Ammon's horn (tissue), 1 donor: ENCODE results near the gene TGIF2LX.
A peak's percentile ranks its signal among the peaks of the same experiment; 100 is the strongest.
"Not testable (repeated sequence)": the region's sequence is repeated elsewhere in the genome, so short reads cannot be mapped to it uniquely, and the experiment has no call there.

Experiments used
- DNase-seq: peaks from one replicate; pipeline ENCODE4 v3.0.0-alpha.2; 2016; ENCODE audit warnings: low spot score

The TGIF2LX gene

DNA sequence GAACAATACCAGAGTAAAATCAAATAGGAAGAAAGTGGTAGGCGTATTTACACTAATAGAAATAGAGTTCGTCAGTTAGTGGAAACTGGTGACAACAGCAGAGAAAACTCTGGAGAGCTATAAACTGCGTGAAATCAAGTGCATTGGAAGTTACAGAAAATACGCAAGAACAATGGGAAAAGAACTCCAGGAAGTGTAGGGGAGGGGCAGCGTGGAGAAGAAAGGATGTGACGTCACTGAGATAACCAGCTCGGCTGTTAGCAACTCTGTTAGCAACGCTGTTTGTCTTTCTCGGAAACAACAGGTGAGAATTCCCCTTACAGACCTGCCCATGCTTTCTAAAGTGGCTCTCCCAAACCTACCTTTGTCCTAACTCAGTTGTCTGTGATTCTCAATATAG, at the start of gene TGIF2LX:
TGIF2LX (plus strand) TSS at position 244 of the 400 bp plus-strand sequence. CDS start 178 bp downstream, outside the sequence.
- DNase-seq, result not testable (repeated sequence)

DNA sequence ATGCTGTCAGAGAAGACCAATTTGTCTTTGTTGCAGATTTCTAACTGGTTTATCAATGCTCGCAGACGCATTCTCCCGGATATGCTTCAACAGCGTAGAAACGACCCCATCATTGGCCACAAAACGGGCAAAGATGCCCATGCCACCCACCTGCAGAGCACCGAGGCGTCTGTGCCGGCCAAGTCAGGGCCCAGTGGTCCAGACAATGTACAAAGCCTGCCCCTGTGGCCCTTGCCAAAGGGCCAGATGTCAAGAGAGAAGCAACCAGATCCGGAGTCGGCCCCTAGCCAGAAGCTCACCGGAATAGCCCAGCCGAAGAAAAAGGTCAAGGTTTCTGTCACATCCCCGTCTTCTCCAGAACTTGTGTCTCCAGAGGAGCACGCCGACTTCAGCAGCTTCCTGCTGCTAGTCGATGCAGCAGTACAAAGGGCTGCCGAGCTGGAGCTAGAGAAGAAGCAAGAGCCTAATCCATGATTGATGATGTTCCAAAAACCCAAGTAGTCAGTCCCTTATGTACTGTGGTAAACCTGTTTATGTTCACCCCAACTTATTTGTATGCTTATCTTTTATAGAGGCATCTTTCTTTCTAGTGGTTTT, 728 bp downstream of the TGIF2LX start:
- peak; percentile 0 for DNase-seq

DNA sequence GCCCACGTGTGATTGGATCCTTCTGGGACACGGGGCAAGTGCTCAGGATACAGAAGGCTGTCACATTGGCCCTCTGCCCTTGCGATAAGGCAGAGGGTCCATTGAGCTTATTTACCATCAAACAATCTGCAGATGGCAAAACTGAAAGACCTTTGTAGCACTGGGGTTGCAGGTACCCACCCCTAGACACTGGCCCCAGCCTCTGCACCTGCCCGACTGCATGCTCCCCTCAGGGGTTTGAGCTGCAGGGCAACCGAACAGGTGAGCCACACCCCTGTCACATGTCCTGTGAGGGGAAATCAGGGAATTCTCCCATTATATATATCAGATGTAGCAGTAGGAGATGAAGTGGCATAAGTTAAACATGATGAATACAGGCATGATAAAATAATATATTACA, 21.4 kb downstream of the TGIF2LX start:
- DNase-seq, result not testable (repeated sequence)

DNA sequence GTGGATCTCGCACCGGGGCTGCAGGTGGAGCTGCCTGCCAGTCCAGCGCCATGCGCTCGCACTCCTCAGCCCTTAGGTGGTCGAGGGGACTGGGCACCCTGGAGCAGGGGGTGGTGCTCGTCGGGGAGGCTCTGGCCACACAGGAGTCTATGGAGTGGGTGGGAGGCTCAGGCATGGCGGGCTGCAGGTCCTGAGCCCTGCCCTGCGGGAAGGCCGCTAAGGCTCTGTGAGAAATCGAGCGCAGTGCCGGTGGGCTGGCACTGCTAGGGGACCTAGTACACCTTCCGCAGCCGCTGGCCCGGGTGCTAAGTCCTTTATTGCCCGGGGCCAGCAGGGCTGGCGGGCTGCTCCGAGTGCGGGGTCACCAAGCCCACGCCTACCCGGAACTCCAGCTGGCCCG, 43.9 kb downstream of the TGIF2LX start:
- DNase-seq, result not testable (repeated sequence)
